PC-9 (cell line): ENCODE data around the gene PDE4D.

Experiments
- EZH2 ChIP-seq: fragments of 200-600 bp; sonication (generic); IDR thresholded peaks from 2 replicates; pipeline ENCODE4 v1.8.0; 2017; ENCODE audit warnings: antibody characterized with exemption, low read depth
- TF ChIP-seq, protein P1 (sequence below): fragments of 200-600 bp; sonication (generic); conservative IDR thresholded peaks from 2 replicates; pipeline ENCODE4 v1.6.1; 2017; ENCODE audit warnings: mixed run types, antibody characterized with exemption, mild to moderate bottlenecking, moderate library complexity

DNA sequence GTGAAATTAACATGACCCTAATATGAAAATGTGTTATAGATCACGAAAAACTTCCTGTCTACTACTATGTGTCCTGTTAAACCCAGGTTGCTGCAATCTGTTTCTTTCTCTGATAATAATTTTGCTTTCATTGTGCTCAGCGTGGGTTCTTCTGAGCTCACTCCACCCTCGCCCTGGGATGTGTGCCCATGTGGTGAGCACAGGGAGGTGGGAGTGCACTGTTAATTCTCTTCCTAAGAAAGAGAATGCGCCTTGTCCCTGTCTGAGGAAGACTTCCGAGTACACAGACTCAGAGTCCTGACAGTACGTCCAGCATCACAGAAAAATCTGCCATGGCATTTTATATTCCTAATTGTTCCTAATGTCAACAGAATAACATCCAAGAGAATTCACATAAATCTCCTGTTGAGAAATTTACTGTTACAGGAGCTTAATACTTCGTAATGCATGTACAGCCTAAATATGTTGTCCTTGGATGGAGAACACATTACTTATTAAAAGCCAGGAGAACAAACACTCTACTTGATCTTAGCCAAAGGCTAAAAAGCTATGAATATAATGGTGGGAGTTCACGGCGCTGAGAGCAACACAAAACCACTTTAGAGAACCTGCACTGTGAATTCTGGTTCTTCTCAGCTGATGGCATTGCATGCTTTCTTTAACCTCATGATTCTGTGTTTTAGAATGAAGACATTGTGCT lies 102.6 kb downstream of the PDE4D start:
- TF ChIP-seq, protein P1, sequence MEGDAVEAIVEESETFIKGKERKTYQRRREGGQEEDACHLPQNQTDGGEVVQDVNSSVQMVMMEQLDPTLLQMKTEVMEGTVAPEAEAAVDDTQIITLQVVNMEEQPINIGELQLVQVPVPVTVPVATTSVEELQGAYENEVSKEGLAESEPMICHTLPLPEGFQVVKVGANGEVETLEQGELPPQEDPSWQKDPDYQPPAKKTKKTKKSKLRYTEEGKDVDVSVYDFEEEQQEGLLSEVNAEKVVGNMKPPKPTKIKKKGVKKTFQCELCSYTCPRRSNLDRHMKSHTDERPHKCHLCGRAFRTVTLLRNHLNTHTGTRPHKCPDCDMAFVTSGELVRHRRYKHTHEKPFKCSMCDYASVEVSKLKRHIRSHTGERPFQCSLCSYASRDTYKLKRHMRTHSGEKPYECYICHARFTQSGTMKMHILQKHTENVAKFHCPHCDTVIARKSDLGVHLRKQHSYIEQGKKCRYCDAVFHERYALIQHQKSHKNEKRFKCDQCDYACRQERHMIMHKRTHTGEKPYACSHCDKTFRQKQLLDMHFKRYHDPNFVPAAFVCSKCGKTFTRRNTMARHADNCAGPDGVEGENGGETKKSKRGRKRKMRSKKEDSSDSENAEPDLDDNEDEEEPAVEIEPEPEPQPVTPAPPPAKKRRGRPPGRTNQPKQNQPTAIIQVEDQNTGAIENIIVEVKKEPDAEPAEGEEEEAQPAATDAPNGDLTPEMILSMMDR = no peak
- TF ChIP-seq EZH2 = no peak
